Spleen (tissue), 11 donors: ENCODE data around the gene SMPD2. TPM values are rescaled to one million over a fixed set of nuclear protein-coding genes. Genes with fewer than 3 reads are reported as not detected.

Experiments
- DNase-seq: peaks from one replicate; pipeline ENCODE4 v3.0.0-alpha.2; 2020
- H3K27ac ChIP-seq, 8 donors: fragments of 200-600 bp; sonication (generic) in 7 of 8; 1 replicate in 4 of 8; 2 replicates in 4 of 8; pipeline versions ENCODE4 v1.5.0 to v1.8.0; 2016 to 2021; ENCODE audit warnings: inconsistent platforms in 4 of 8, mild to moderate bottlenecking in 4 of 8, moderate library complexity in 1 of 8
- H3K27me3 ChIP-seq, 7 donors: fragments of 200-600 bp; sonication (generic) in 6 of 7; replicated peaks in 1 of 7; 1 replicate in 4 of 7; 2 replicates in 3 of 7; pipeline versions ENCODE4 v1.5.0 to v1.8.0; 2016 to 2021; ENCODE audit warnings: inconsistent platforms in 3 of 7, mild to moderate bottlenecking in 1 of 7
- H3K36me3 ChIP-seq, 6 donors: fragments of 200-600 bp; sonication (generic) in 5 of 6; 1 replicate in 4 of 6; 2 replicates in 2 of 6; pipeline versions ENCODE4 v1.5.0 to v1.8.0; 2016 to 2021; ENCODE audit warnings: inconsistent platforms in 2 of 6
- H3K4me1 ChIP-seq, 6 donors: fragments of 200-600 bp; sonication (generic) in 5 of 6; 1 replicate in 3 of 6; 2 replicates in 3 of 6; pipeline versions ENCODE4 v1.5.0 to v1.8.0; 2016 to 2021; ENCODE audit warnings: inconsistent platforms in 3 of 6
- H3K4me3 ChIP-seq, 8 donors: fragments of 200-600 bp; sonication (generic) in 7 of 8; 1 replicate in 4 of 8; 2 replicates in 4 of 8; pipeline versions ENCODE4 v1.5.0 to v1.8.0; 2016 to 2021; ENCODE audit warnings: inconsistent platforms in 4 of 8, mild to moderate bottlenecking in 4 of 8, moderate library complexity in 2 of 8
- H3K9me3 ChIP-seq, 8 donors: fragments of 200-600 bp; sonication (generic) in 7 of 8; 1 replicate in 4 of 8; 2 replicates in 4 of 8; pipeline versions ENCODE4 v1.5.0 to v1.8.0; 2016 to 2021; ENCODE audit warnings: inconsistent platforms in 4 of 8
- POLR2A ChIP-seq, 3 donors: fragments of 450-650 bp; IDR thresholded peaks; one replicate each; pipeline ENCODE4 v1.5.1; 2017; ENCODE audit warnings: antibody characterized with exemption in 3 of 3, mild to moderate bottlenecking in 1 of 3
- POLR2AphosphoS5 ChIP-seq, 3 donors: sonication (generic); formaldehyde crosslinking; IDR thresholded peaks; one replicate each; pipeline ENCODE4 v1.5.1; 2017; ENCODE audit warnings: antibody characterized with exemption in 3 of 3
- WGBS, 5 donors: extraction: QIAGEN DNeasy Blood & Tissue Kit in 3 of 5; methylation state at CpG; one replicate each; pipeline versions ENCODE4 v1.1.5 to v1.1.7; 2013 to 2018; 5-methylcytosine and 5-hydroxymethylcytosine counted together
- intact Hi-C: fragments of 100-400 bp; cut with DNase I; formaldehyde crosslinking; loops from one replicate; pipeline ENCODE4 v1.15.0; 2023; ENCODE audit warnings: low total_unique reads
- polyA plus RNA-seq, 3 donors: library from polyadenylated mRNA; stranded (reverse); fragments of 200-250 nt; gene quantifications; one replicate each; pipeline ENCODE4 v1.2.1, GENCODE V29; 2013
- total RNA-seq, 7 donors: library from RNA; depleted of rRNA in 3 of 7; stranded (reverse); fragments of >200 nt in 3 of 7; fragmentation: NEBNext Ultra II Directional in 4 of 7; extraction: Animal tissue kit (Norgen Biotek cat#: 25700) in 4 of 7; gene quantifications; one replicate each; pipeline versions ENCODE4 v1.1.0 to v1.2.1, GENCODE V29; 2016 to 2021
- TF ChIP-seq, protein P1 (sequence below), 11 experiments: fragments of 200-600 bp in 7 of 11; fragments of 450-650 bp in 4 of 11; sonication (generic) in 4 of 11; IDR thresholded peaks in 8 of 11; conservative IDR thresholded peaks in 3 of 11; 1 replicate in 7 of 11; 2 replicates in 4 of 11; pipeline versions ENCODE4 v1.4.0 to v1.8.0; 2016 to 2021; ENCODE audit warnings: antibody characterized with exemption in 11 of 11, inconsistent platforms in 4 of 11, mild to moderate bottlenecking in 1 of 11
- donor health status: healthy with polysubstance abuse.
- donor health status: DM: no; HTN: no; CAD: no; lungs with moderate emphysema.
- donor health status: DM: no; HTN: no; CAD: no.
- donor health status: Bipolar disorder and iron deficiency.
- donor health status: healthy.
- donor health status: DM: no; HTN: no; CAD: no.
- donor health status: DM: yes; HTN: yes; CAD: no.

Gene SMPD2
- total and polyA plus RNA-seq, 10 donors, result 11.4 to 21.4 (median 18.9) TPM

DNA sequence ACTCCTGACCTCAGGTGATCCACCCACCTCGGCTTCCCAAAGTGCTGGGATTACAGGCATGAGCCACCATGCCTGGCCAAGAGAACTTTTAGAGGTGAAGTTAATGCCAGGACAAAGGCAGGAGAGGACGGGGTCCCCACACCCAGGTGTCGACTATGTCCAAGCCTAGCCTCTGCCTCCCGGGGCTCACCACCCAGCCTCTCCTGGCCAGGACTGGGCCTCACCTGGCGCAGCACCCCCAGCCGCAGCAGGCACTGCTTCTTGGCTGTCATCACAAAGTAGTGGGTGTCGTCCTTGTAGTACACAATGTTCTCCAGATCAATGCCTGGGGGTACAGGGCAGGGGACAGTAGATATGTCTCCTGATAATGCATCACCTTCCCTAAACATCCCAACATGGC, 10.9 kb downstream of the SMPD2 start:
- TF ChIP-seq POLR2AphosphoS5 (IDR thresholded peaks at IDR 0.05), result peak in 1 of 3 donors; percentile 56
- TF ChIP-seq, protein P1, sequence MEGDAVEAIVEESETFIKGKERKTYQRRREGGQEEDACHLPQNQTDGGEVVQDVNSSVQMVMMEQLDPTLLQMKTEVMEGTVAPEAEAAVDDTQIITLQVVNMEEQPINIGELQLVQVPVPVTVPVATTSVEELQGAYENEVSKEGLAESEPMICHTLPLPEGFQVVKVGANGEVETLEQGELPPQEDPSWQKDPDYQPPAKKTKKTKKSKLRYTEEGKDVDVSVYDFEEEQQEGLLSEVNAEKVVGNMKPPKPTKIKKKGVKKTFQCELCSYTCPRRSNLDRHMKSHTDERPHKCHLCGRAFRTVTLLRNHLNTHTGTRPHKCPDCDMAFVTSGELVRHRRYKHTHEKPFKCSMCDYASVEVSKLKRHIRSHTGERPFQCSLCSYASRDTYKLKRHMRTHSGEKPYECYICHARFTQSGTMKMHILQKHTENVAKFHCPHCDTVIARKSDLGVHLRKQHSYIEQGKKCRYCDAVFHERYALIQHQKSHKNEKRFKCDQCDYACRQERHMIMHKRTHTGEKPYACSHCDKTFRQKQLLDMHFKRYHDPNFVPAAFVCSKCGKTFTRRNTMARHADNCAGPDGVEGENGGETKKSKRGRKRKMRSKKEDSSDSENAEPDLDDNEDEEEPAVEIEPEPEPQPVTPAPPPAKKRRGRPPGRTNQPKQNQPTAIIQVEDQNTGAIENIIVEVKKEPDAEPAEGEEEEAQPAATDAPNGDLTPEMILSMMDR (IDR thresholded peaks at IDR 0.05 in 8 of 11, conservative IDR thresholded peaks at IDR 0.05 in 3 of 11), result no peak
- peaks cover 0 to 3% (median 0%) of the 10 kb centered on the region in 7 donors for H3K27me3 ChIP-seq
- H3K9me3 ChIP-seq, result no peaks in the 10 kb centered on the region
- peaks cover 23 to 87% (median 56%) of the 10 kb centered on the region in 6 donors for H3K4me1 ChIP-seq
- H3K36me3 ChIP-seq, result peaks cover 0 to 76% (median 14%) of the 10 kb centered on the region in 6 donors
- WGBS, 5 donors, result 92 to 100% (median 96%) methylated on average over 3 to 7 of the region's 7 CpGs
- intact Hi-C loops, result no loop called here
- no peak overlapping the region for H3K27ac ChIP-seq
- H3K4me3 ChIP-seq, result no peak overlapping the region
- DNase-seq, result no peak

DNA sequence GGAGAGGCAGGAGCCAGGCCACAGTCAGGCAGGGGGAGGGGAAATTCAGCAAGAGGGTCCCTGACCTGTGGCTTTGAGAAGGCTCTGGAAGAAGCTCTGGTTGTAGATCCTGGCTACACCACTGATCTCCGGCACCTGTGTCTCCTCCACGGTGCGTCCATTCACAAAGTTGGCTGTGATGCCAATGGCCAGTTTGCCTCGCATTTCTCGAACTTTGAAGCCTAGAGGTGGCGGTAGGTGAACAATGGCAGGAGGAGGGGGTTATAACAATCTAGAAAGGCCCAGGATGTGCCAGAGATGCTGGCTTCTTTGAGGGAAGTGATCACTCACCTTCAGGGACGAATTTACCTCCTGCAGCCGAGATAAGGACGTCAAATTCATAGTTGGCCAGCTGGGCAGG, 11.7 kb downstream of the SMPD2 start:
- Histone ChIP-seq H3K4me1 (peaks cover 23 to 95% (median 64%) of the 10 kb centered on the region in 6 donors), H3K27me3 (peaks cover 0 to 3% (median 0%) of the 10 kb centered on the region in 7 donors), H3K36me3 (peaks cover 0 to 68% (median 7%) of the 10 kb centered on the region in 6 donors), H3K9me3 (no peaks in the 10 kb centered on the region), H3K27ac (peak overlapping the region in 2 of 8 donors; percentile 95 to 100), H3K4me3 (no peak overlapping the region)
- WGBS, 5 donors, result 85 to 89% (median 88%) methylated on average over 9 of the region's 9 CpGs
- DNase-seq, result no peak
- intact Hi-C loops, result no loop called here
- TF ChIP-seq POLR2AphosphoS5 (IDR thresholded peaks at IDR 0.05) (no peak), POLR2A (IDR thresholded peaks at IDR 0.05) (no peak)
- TF ChIP-seq, protein P1 (IDR thresholded peaks at IDR 0.05 in 8 of 11, conservative IDR thresholded peaks at IDR 0.05 in 3 of 11), result no peak

DNA sequence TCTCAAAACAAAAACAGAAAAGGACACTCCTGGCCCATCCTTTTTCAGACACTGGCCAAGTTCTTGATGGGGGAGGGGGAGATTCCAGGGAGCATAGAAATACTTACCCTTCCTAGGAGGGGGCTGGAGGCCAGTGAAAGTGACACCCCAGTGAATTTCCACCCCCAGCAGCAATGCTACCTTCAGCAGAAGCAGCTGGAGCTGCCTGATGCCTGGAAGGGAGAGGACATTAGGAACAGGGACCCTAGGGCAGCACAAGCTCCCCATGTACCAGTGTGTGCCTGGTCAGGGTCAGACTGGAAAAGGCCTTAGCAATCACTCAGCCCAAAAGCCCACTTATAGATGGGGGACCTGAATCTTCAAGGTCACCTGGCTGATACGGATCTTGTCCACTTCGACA, 12.6 kb downstream of the SMPD2 start:
- intact Hi-C loops, result no loop called here
- peaks cover 0 to 59% (median 7%) of the 10 kb centered on the region in 6 donors for H3K36me3 ChIP-seq
- TF ChIP-seq, protein P1 (IDR thresholded peaks at IDR 0.05 in 8 of 11, conservative IDR thresholded peaks at IDR 0.05 in 3 of 11), result no peak
- H3K4me1 ChIP-seq, result peaks cover 23 to 97% (median 74%) of the 10 kb centered on the region in 6 donors
- no peaks in the 10 kb centered on the region for H3K9me3 ChIP-seq
- H3K27me3 ChIP-seq, result peaks cover 0 to 3% (median 0%) of the 10 kb centered on the region in 7 donors
- no peak overlapping the region for H3K4me3 ChIP-seq
- H3K27ac ChIP-seq, result peak overlapping the region in 4 of 8 donors; percentile 87 to 100 (median 96)
- WGBS, 5 donors, result 86 to 94% (median 91%) methylated on average over 2 of the region's 2 CpGs
- DNase-seq, result no peak

DNA sequence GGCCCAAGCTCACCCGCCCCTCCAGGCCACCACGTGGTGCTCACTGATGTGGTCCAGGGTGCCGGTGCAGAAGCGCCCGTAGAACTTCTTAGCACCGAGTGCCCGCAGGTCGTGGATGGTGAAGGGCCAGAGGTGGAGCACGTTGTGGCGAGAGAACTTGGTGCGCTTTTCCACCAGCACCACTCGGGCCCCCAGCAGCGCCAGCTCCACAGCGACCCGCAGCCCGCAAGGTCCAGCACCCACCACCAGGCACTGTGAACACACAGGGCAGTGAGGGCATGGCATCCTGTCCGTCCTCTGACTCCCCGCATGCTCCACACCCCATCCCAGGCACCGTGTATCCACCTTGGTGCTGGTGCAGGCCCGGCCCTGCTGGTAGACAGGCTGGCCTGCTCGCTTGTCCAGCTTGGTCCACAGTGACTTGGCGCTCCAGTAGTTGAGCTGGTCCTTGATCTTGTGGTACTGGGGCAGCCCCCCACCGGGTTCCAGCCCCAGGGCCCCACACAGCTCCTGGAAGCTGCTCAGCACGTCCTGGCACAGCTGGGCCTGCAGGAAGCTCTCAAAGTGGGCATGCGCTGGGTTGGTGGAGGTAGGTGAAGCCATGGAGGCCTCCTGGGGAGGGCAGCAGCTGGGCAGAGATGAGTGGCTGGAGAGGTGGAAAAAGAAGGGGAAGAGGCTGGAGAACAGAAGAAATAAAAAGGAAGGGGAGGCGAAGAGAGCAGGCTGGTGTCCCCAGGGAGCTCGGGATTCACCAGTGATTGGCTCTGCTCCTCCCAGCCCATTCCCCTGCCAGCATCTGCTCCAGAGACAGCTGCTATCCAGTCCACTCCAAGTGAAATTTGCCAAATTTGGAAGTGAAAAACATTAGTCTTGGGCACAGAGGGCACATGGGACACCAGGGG, 13.3 kb downstream of the SMPD2 start:
- H3K4me1 ChIP-seq, result peaks cover 23 to 97% (median 77%) of the 10 kb centered on the region in 6 donors
- peaks cover 0 to 3% (median 0%) of the 10 kb centered on the region in 7 donors for H3K27me3 ChIP-seq
- intact Hi-C loops, result no loop called here
- peaks cover 0 to 52% (median 7%) of the 10 kb centered on the region in 6 donors for H3K36me3 ChIP-seq
- peak; percentile 84 for DNase-seq
- peak overlapping the region; percentile 87 to 100 (median 95) for H3K27ac ChIP-seq
- H3K9me3 ChIP-seq, result no peaks in the 10 kb centered on the region
- peak overlapping the region in 7 of 8 donors; percentile 54 to 92 (median 76) for H3K4me3 ChIP-seq
- TF ChIP-seq, protein P1 (IDR thresholded peaks at IDR 0.05 in 8 of 11, conservative IDR thresholded peaks at IDR 0.05 in 3 of 11), result no peak
- peak in 1 of 3 donors; percentile 43 for TF ChIP-seq POLR2AphosphoS5 (IDR thresholded peaks at IDR 0.05)
- no peak for TF ChIP-seq POLR2A (IDR thresholded peaks at IDR 0.05)
- WGBS, 5 donors, result 81 to 89% (median 83%) methylated on average over 24 to 27 of the region's 27 CpGs
